ENCODE results near the gene TTC4.

- no peak for TF ChIP-seq CTCF (IDR thresholded peaks at IDR 0.05)
- no peak for TF ChIP-seq ZFX (IDR thresholded peaks at IDR 0.05; ENCODE audit: borderline replicate concordance)
These were observed 36.0 kb upstream of the TTC4 start for GRCh38 chr1:54679706-54680105.

Measured in 22Rv1 (cell line).